ENCODE measurements around the gene KRT82. TPM values are rescaled to one million over a fixed set of nuclear protein-coding genes. Genes with fewer than 3 reads are reported as not detected.
A peak's percentile ranks its signal among the peaks of the same experiment; 100 is the strongest.

The KRT82 gene
- polyA plus RNA-seq, 1 of the 3 experiments (the other 2 are of a cell fraction) = not detected

DNA sequence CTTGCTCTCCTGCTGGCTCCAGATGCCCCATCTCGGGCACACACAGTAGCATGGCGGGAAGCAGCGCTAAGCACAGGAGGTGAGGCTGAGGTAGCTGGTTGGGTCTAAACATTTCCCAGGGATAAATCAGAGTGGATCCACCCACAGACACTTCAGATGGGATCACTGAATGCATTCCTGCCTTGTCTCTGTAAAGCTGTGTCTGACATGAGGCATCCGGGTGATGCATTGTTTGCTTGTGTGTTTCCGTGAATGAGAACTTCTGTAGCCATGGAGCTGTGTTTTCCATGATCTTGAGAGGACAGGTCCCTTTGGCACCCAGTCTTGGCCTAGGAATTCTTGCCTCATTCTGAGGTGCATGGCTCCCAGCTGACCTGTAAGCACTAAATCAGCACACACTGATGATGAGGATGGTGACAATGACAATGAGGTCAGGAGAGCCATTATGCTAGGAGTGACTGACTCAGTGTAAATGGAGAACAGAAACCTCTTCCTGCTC is 34.7 kb upstream of the KRT82 start:
- no peaks in the 10 kb centered on the region for H3K79me2 ChIP-seq (ENCODE audit: insufficient read depth)
- peak overlapping the region; percentile 38; the same call in 1 of the 2 replicates for H3K4me2 ChIP-seq
- H3K9ac ChIP-seq = peak overlapping the region; percentile 44
- H3K9me3 ChIP-seq = no peaks in the 10 kb centered on the region
- peak overlapping the region; percentile 12; the same call in 1 of the 2 replicates for H2AFZ ChIP-seq (ENCODE audit: low read depth)
- H3K36me3 ChIP-seq (replicated peaks in 1 of 2; ENCODE audit: control insufficient read depth in 1 of 2, insufficient read depth in 2 of 2, low read length in 1 of 2) = no peaks in the 10 kb centered on the region
- H3K9me2 ChIP-seq = no peaks in the 10 kb centered on the region
- H3K27me3 ChIP-seq (ENCODE audit: insufficient read depth) = peaks cover 3% of the 10 kb centered on the region; the same call in 1 of the 2 replicates
- H3K4me1 ChIP-seq (ENCODE audit: control insufficient read depth in 1 of 2, insufficient read depth in 2 of 2, low read depth in 1 of 2, low read length in 1 of 2) = peaks cover 0 to 15% of the 10 kb centered on the region in 2 experiments; a peak in 2 of 4 replicates
- H3F3A ChIP-seq (replicated peaks; ENCODE audit: insufficient read depth) = peaks cover 23% of the 10 kb centered on the region
- CTCF ChIA-PET = no interaction called here
- peak overlapping the region in 1 of 2 experiments; percentile 72; a peak in 2 of 4 replicates for H3K27ac ChIP-seq (ENCODE audit: low read depth in 2 of 2, low read length in 1 of 2)
- no peaks in the 10 kb centered on the region for H4K20me1 ChIP-seq (ENCODE audit: insufficient read depth)
- POLR2A ChIA-PET = no interaction called here
- no peak for DNase-seq
- WGBS (ENCODE audit: low lambda C conversion rate) = 63% methylated on average over 5 of the region's 5 CpGs
- no peak overlapping the region for H3K4me3 ChIP-seq (ENCODE audit: low read depth in 2 of 2, low read length in 1 of 2)
- TF ChIP-seq RAD21 (IDR thresholded peaks at IDR 0.05; ENCODE audit: low read length) (no peak), YY1 (IDR thresholded peaks at IDR 0.05; ENCODE audit: low read depth) (no peak)
- TF ChIP-seq, protein P1, sequence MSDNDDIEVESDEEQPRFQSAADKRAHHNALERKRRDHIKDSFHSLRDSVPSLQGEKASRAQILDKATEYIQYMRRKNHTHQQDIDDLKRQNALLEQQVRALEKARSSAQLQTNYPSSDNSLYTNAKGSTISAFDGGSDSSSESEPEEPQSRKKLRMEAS (IDR thresholded peaks at IDR 0.05; ENCODE audit: low read depth) = no peak
- TF ChIP-seq, protein P2, sequence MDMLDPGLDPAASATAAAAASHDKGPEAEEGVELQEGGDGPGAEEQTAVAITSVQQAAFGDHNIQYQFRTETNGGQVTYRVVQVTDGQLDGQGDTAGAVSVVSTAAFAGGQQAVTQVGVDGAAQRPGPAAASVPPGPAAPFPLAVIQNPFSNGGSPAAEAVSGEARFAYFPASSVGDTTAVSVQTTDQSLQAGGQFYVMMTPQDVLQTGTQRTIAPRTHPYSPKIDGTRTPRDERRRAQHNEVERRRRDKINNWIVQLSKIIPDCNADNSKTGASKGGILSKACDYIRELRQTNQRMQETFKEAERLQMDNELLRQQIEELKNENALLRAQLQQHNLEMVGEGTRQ (IDR thresholded peaks at IDR 0.05; ENCODE audit: borderline replicate concordance, low read depth, low read length) = no peak
- TF ChIP-seq, protein P3, sequence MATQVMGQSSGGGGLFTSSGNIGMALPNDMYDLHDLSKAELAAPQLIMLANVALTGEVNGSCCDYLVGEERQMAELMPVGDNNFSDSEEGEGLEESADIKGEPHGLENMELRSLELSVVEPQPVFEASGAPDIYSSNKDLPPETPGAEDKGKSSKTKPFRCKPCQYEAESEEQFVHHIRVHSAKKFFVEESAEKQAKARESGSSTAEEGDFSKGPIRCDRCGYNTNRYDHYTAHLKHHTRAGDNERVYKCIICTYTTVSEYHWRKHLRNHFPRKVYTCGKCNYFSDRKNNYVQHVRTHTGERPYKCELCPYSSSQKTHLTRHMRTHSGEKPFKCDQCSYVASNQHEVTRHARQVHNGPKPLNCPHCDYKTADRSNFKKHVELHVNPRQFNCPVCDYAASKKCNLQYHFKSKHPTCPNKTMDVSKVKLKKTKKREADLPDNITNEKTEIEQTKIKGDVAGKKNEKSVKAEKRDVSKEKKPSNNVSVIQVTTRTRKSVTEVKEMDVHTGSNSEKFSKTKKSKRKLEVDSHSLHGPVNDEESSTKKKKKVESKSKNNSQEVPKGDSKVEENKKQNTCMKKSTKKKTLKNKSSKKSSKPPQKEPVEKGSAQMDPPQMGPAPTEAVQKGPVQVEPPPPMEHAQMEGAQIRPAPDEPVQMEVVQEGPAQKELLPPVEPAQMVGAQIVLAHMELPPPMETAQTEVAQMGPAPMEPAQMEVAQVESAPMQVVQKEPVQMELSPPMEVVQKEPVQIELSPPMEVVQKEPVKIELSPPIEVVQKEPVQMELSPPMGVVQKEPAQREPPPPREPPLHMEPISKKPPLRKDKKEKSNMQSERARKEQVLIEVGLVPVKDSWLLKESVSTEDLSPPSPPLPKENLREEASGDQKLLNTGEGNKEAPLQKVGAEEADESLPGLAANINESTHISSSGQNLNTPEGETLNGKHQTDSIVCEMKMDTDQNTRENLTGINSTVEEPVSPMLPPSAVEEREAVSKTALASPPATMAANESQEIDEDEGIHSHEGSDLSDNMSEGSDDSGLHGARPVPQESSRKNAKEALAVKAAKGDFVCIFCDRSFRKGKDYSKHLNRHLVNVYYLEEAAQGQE (IDR thresholded peaks at IDR 0.05; ENCODE audit: low read depth, low read length) = no peak
- TF ChIP-seq, protein P4, sequence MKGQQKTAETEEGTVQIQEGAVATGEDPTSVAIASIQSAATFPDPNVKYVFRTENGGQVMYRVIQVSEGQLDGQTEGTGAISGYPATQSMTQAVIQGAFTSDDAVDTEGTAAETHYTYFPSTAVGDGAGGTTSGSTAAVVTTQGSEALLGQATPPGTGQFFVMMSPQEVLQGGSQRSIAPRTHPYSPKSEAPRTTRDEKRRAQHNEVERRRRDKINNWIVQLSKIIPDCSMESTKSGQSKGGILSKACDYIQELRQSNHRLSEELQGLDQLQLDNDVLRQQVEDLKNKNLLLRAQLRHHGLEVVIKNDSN (IDR thresholded peaks at IDR 0.05; ENCODE audit: borderline replicate concordance, low read depth) = no peak
- TF ChIP-seq, protein P5, sequence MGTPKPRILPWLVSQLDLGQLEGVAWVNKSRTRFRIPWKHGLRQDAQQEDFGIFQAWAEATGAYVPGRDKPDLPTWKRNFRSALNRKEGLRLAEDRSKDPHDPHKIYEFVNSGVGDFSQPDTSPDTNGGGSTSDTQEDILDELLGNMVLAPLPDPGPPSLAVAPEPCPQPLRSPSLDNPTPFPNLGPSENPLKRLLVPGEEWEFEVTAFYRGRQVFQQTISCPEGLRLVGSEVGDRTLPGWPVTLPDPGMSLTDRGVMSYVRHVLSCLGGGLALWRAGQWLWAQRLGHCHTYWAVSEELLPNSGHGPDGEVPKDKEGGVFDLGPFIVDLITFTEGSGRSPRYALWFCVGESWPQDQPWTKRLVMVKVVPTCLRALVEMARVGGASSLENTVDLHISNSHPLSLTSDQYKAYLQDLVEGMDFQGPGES (IDR thresholded peaks at IDR 0.05; ENCODE audit: low read depth, low read length) = no peak

DNA sequence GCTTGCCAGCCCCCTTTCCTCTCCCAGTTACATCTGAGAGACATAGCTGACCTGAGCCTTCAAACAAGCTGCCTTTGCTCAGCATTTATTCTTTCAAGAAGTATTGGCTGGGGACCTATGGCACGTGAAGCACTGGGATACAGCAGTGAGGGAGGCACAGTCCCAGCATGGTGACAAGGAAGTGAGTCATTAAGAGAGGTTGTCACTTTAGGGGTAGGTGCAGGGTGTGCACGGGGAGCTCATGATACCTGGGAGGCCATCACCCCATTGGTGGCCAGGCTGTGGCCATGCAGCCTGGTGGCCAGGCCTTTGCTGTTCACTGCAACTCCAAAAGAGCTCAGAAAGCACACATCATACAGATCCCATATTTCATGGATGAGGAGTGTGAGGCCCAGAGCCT is 33.7 kb upstream of the KRT82 start:
- Histone ChIP-seq H4K20me1 (ENCODE audit: insufficient read depth) (no peaks in the 10 kb centered on the region), H3K9ac (no peak overlapping the region), H2AFZ (ENCODE audit: low read depth) (no peak overlapping the region), H3K27me3 (ENCODE audit: insufficient read depth) (no peaks in the 10 kb centered on the region), H3F3A (replicated peaks; ENCODE audit: insufficient read depth) (peaks cover 23% of the 10 kb centered on the region), H3K4me3 (ENCODE audit: low read depth in 2 of 2, low read length in 1 of 2) (no peak overlapping the region), H3K4me1 (ENCODE audit: control insufficient read depth in 1 of 2, insufficient read depth in 2 of 2, low read depth in 1 of 2, low read length in 1 of 2) (peaks cover 0 to 22% of the 10 kb centered on the region in 2 experiments; a peak in 2 of 4 replicates), H3K79me2 (ENCODE audit: insufficient read depth) (no peaks in the 10 kb centered on the region), H3K9me3 (no peaks in the 10 kb centered on the region), H3K27ac (ENCODE audit: low read depth in 2 of 2, low read length in 1 of 2) (peak overlapping the region in 1 of 2 experiments; percentile 72; a peak in 2 of 4 replicates), H3K36me3 (replicated peaks in 1 of 2; ENCODE audit: control insufficient read depth in 1 of 2, insufficient read depth in 2 of 2, low read length in 1 of 2) (no peaks in the 10 kb centered on the region), H3K9me2 (no peaks in the 10 kb centered on the region), H3K4me2 (no peak overlapping the region)
- 37% methylated on average over 2 of the region's 2 CpGs for WGBS (ENCODE audit: low lambda C conversion rate)
- POLR2A ChIA-PET = no interaction called here
- CTCF ChIA-PET = interaction anchor here (0.9 kb wide), 1 partner anchor 11 kb away, joined by 3 read pairs; no protein-coding TSS in a partner anchor
- DNase-seq = no peak
- TF ChIP-seq FOXJ3 (CRISPR knock-in tag; IDR thresholded peaks at IDR 0.05) (no peak), TAF1 (IDR thresholded peaks at IDR 0.05; ENCODE audit: borderline replicate concordance, low read depth, low read length) (no peak), YY1 (IDR thresholded peaks at IDR 0.05; ENCODE audit: low read depth) (no peak), TCF12 (IDR thresholded peaks at IDR 0.05) (no peak), FOXM1 (IDR thresholded peaks at IDR 0.05; ENCODE audit: low read depth) (no peak), POLR2AphosphoS5 (IDR thresholded peaks at IDR 0.05; ENCODE audit: low read depth, low read length) (no peak)
- TF ChIP-seq, protein P5 (IDR thresholded peaks at IDR 0.05; ENCODE audit: low read depth, low read length) = no peak
- TF ChIP-seq, protein P6, sequence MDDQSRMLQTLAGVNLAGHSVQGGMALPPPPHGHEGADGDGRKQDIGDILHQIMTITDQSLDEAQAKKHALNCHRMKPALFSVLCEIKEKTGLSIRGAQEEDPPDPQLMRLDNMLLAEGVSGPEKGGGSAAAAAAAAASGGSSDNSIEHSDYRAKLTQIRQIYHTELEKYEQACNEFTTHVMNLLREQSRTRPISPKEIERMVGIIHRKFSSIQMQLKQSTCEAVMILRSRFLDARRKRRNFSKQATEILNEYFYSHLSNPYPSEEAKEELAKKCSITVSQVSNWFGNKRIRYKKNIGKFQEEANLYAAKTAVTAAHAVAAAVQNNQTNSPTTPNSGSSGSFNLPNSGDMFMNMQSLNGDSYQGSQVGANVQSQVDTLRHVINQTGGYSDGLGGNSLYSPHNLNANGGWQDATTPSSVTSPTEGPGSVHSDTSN (IDR thresholded peaks at IDR 0.05) = no peak
- TF ChIP-seq, protein P7, sequence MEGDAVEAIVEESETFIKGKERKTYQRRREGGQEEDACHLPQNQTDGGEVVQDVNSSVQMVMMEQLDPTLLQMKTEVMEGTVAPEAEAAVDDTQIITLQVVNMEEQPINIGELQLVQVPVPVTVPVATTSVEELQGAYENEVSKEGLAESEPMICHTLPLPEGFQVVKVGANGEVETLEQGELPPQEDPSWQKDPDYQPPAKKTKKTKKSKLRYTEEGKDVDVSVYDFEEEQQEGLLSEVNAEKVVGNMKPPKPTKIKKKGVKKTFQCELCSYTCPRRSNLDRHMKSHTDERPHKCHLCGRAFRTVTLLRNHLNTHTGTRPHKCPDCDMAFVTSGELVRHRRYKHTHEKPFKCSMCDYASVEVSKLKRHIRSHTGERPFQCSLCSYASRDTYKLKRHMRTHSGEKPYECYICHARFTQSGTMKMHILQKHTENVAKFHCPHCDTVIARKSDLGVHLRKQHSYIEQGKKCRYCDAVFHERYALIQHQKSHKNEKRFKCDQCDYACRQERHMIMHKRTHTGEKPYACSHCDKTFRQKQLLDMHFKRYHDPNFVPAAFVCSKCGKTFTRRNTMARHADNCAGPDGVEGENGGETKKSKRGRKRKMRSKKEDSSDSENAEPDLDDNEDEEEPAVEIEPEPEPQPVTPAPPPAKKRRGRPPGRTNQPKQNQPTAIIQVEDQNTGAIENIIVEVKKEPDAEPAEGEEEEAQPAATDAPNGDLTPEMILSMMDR (IDR thresholded peaks at IDR 0.05) = no peak

Data from SK-N-SH (cell line).